Caco-2 (cell line): ENCODE data around the gene TP53BP1. TPM values are rescaled to one million over a fixed set of nuclear protein-coding genes. Genes with fewer than 3 reads are reported as not detected.

Source experiments
- BruUV-seq: library from RNA; stranded (reverse); fragments of 400-500 nt; replicated peaks from 2 replicates; lab custom pipeline; 2021; lab: Mats Ljungman, UMichigan
- CTCF ChIA-PET: fragments of 300-600 bp; sonication (Branson Sonifier 250); formaldehyde crosslinking; loops from one replicate; lab custom pipeline; 2022; ENCODE audit warnings: antibody characterized with exemption; lab: Charles Lee
- POLR2A ChIA-PET: fragments of 300-600 bp; sonication (Branson Sonifier 250); formaldehyde crosslinking; loops from one replicate; lab custom pipeline; 2022; ENCODE audit warnings: antibody characterized with exemption; lab: Charles Lee
- DNase-seq, 2 experiments: peaks; one replicate each; pipeline versions ENCODE4 v3.0.0 to v3.0.0-alpha.2; 2020 to 2022
- H3K27me3 ChIP-seq: replicated peaks from 2 replicates; pipeline ENCODE4 v1.6.0; 2011; ENCODE audit warnings: low read length; ENCODE audit not compliant: control insufficient read depth, insufficient read depth
- H3K36me3 ChIP-seq: 2 replicates; pipeline ENCODE4 v1.5.1; 2011; ENCODE audit warnings: low read length; ENCODE audit not compliant: control insufficient read depth, insufficient read depth
- H3K4me1 ChIP-seq: fragments of 250-450 bp; sonication (Bioruptor Pico); 2 replicates; pipeline ENCODE4 v1.5.1; 2020; ENCODE audit warnings: mild to moderate bottlenecking
- H3K4me3 ChIP-seq: 2 replicates; pipeline ENCODE4 v1.5.1; 2011; ENCODE audit warnings: low read depth, mild to moderate bottlenecking, control low read depth, low read length
- H3K9me3 ChIP-seq: fragments of 250-450 bp; sonication (Bioruptor Pico); 2 replicates; pipeline ENCODE4 v1.5.1; 2020; ENCODE audit warnings: mild to moderate bottlenecking, moderate library complexity
- H3K27ac Mint-ChIP-seq: one replicate; pipeline ENCODE4 v1.8.0; 2022; ENCODE audit warnings: mixed read lengths; ENCODE audit not compliant: unreplicated experiment
- H3K27me3 Mint-ChIP-seq: one replicate; pipeline ENCODE4 v1.8.0; 2022; ENCODE audit warnings: mixed read lengths; ENCODE audit not compliant: insufficient read depth, unreplicated experiment
- H3K36me3 Mint-ChIP-seq: one replicate; pipeline ENCODE4 v1.8.0; 2022; ENCODE audit warnings: mild to moderate bottlenecking, mixed read lengths; ENCODE audit not compliant: insufficient read depth, unreplicated experiment
- H3K4me1 Mint-ChIP-seq: one replicate; pipeline ENCODE4 v1.8.0; 2022; ENCODE audit warnings: low read depth, mixed read lengths; ENCODE audit not compliant: unreplicated experiment
- H3K4me3 Mint-ChIP-seq: one replicate; pipeline ENCODE4 v1.8.0; 2022; ENCODE audit warnings: mild to moderate bottlenecking, moderate library complexity, mixed read lengths; ENCODE audit not compliant: unreplicated experiment
- H3K9me3 Mint-ChIP-seq: one replicate; pipeline ENCODE4 v1.8.0; 2022; ENCODE audit warnings: mixed read lengths; ENCODE audit not compliant: unreplicated experiment
- CTCF ChIP-seq, 2 experiments: fragments of 200-600 bp in 1 of 2; IDR thresholded peaks; 1 replicate in 1 of 2; 2 replicates in 1 of 2; pipeline versions ENCODE4 v1.5.1 to v1.8.0; 2011 to 2022; ENCODE audit warnings: antibody characterized with exemption in 1 of 2, control low read depth in 1 of 2, inconsistent platforms in 1 of 2, low read depth in 1 of 2, low read length in 1 of 2, mild to moderate bottlenecking in 1 of 2, moderate library complexity in 1 of 2; ENCODE audit not compliant: insufficient read depth in 1 of 2, severe bottlenecking in 1 of 2, unreplicated experiment in 1 of 2
- intact Hi-C: fragments of 100-400 bp; cut with micrococcal nuclease; formaldehyde crosslinking; loops from one replicate; pipeline ENCODE4 v1.10.0; 2022; ENCODE audit not compliant: unreplicated experiment
- total RNA-seq: library from RNA; stranded (reverse); gene quantifications from 2 replicates; pipeline ENCODE4 v1.2.3, GENCODE V29; 2022

The TP53BP1 gene
- total RNA-seq, 1 experiment from 2014 or later: 39.8 TPM

- no peak for TF ChIP-seq CTCF (IDR thresholded peaks at IDR 0.05; ENCODE audit: insufficient read depth in 1 of 2, low read depth in 1 of 2, low read length in 1 of 2, severe bottlenecking in 1 of 2, unreplicated experiment in 1 of 2)
- Mint-ChIP-seq H3K4me1 (no peaks in the 10 kb centered on the region), H3K27me3 (no peaks in the 10 kb centered on the region), H3K36me3 (peaks cover 18% of the 10 kb centered on the region), H3K27ac (no peak overlapping the region), H3K9me3 (no peaks in the 10 kb centered on the region), H3K4me3 (no peak overlapping the region)
- H3K27me3 ChIP-seq: no peaks in the 10 kb centered on the region
- intact Hi-C loops: no loop called here
- no peaks in the 10 kb centered on the region for H3K36me3 ChIP-seq
- H3K9me3 ChIP-seq: no peaks in the 10 kb centered on the region
- ChIA-PET CTCF (no interaction called here), POLR2A (no interaction called here)
- DNase-seq: no peak
- no peaks in the 10 kb centered on the region for H3K4me1 ChIP-seq
- BruUV-seq: no TSS peak
- H3K4me3 ChIP-seq: no peak overlapping the region
Measured at GRCh38 chr15:43420876-43421275, 72.1 kb downstream of the TP53BP1 start.

GRCh38 chr15:43420435-43420834 is 72.5 kb downstream of the TP53BP1 start:
- H3K4me3 ChIP-seq: no peak overlapping the region
- no peak overlapping the region for H3K4me3 Mint-ChIP-seq
- no peaks in the 10 kb centered on the region for H3K4me1 ChIP-seq
- no peak overlapping the region for H3K27ac Mint-ChIP-seq
- H3K36me3 Mint-ChIP-seq: peaks cover 18% of the 10 kb centered on the region
- CTCF ChIA-PET: no interaction called here
- H3K27me3 ChIP-seq: no peaks in the 10 kb centered on the region
- no peaks in the 10 kb centered on the region for H3K9me3 Mint-ChIP-seq
- H3K4me1 Mint-ChIP-seq: no peaks in the 10 kb centered on the region
- BruUV-seq: no TSS peak
- H3K9me3 ChIP-seq: no peaks in the 10 kb centered on the region
- intact Hi-C loops: no loop called here
- H3K36me3 ChIP-seq: no peaks in the 10 kb centered on the region
- H3K27me3 Mint-ChIP-seq: no peaks in the 10 kb centered on the region
- DNase-seq: no peak
- POLR2A ChIA-PET: no interaction called here
- TF ChIP-seq CTCF (IDR thresholded peaks at IDR 0.05; ENCODE audit: insufficient read depth in 1 of 2, low read depth in 1 of 2, low read length in 1 of 2, severe bottlenecking in 1 of 2, unreplicated experiment in 1 of 2): no peak

GRCh38 chr15:43414196-43414595 is 78.8 kb downstream of the TP53BP1 start:
- POLR2A ChIA-PET: no interaction called here
- intact Hi-C loops: no loop called here
- no peak for DNase-seq
- no peak overlapping the region for H3K4me3 ChIP-seq
- no peaks in the 10 kb centered on the region for H3K27me3 ChIP-seq
- no peaks in the 10 kb centered on the region for H3K4me1 ChIP-seq
- TF ChIP-seq CTCF (IDR thresholded peaks at IDR 0.05; ENCODE audit: insufficient read depth in 1 of 2, low read depth in 1 of 2, low read length in 1 of 2, severe bottlenecking in 1 of 2, unreplicated experiment in 1 of 2): no peak
- Mint-ChIP-seq H3K36me3 (peaks cover 21% of the 10 kb centered on the region), H3K4me1 (no peaks in the 10 kb centered on the region), H3K9me3 (no peaks in the 10 kb centered on the region), H3K4me3 (no peak overlapping the region), H3K27ac (no peak overlapping the region), H3K27me3 (no peaks in the 10 kb centered on the region)
- no TSS peak for BruUV-seq
- no peaks in the 10 kb centered on the region for H3K36me3 ChIP-seq
- CTCF ChIA-PET: interaction anchor here (0.7 kb wide), 1 partner anchor 20 kb away, joined by 4 read pairs; no protein-coding TSS in a partner anchor
- H3K9me3 ChIP-seq: no peaks in the 10 kb centered on the region
